CD4-positive, alpha-beta T cell treated with Interleukin-4 for 1 hour (primary cell): Measurements from ENCODE around the gene MCTP2.

Experiments used
- DNase-seq, 2 donors: peaks; one replicate each; pipeline ENCODE4 v3.0.0-alpha.2; 2020 to 2022

The MCTP2 gene

GRCh38 chr15:94354655-94355054 is 123.3 kb downstream of the MCTP2 start:
- no peak for DNase-seq

- DNase-seq: no peak
Observed at GRCh38 chr15:94359716-94360115, 128.4 kb downstream of the MCTP2 start.

GRCh38 chr15:94360251-94360685 is 128.9 kb downstream of the MCTP2 start:
- no peak for DNase-seq

- no peak for DNase-seq
Observed at GRCh38 chr15:94362385-94363092, 131.2 kb downstream of the MCTP2 start.

- no peak for DNase-seq
Observed at GRCh38 chr15:94363382-94363781, 132.0 kb downstream of the MCTP2 start.

GRCh38 chr15:94366781-94367180 is 135.4 kb downstream of the MCTP2 start:
- no peak for DNase-seq

GRCh38 chr15:94367726-94368535 is 136.6 kb downstream of the MCTP2 start:
- no peak for DNase-seq

GRCh38 chr15:94370206-94370935 is 139.0 kb downstream of the MCTP2 start:
- no peak for DNase-seq

- no peak for DNase-seq
Observed at GRCh38 chr15:94370936-94371285, 139.6 kb downstream of the MCTP2 start.

- DNase-seq: no peak
Observed at GRCh38 chr15:94372821-94373220, 141.5 kb downstream of the MCTP2 start.

- no peak for DNase-seq
Observed at GRCh38 chr15:94375997-94376396, 144.6 kb downstream of the MCTP2 start.

- no peak for DNase-seq
Observed at GRCh38 chr15:94379986-94380385, 148.6 kb downstream of the MCTP2 start.

GRCh38 chr15:94380798-94381197 is 149.4 kb downstream of the MCTP2 start:
- DNase-seq: no peak

GRCh38 chr15:94381384-94381783 is 150.0 kb downstream of the MCTP2 start:
- DNase-seq: no peak

- DNase-seq: no peak
Observed at GRCh38 chr15:94383041-94383440, 151.7 kb downstream of the MCTP2 start.

- DNase-seq: no peak
Observed at GRCh38 chr15:94383706-94384105, 152.3 kb downstream of the MCTP2 start.

- DNase-seq: no peak
Observed at GRCh38 chr15:94385441-94385840, 154.1 kb downstream of the MCTP2 start.

- no peak for DNase-seq
Observed at GRCh38 chr15:94386351-94386750, 155.0 kb downstream of the MCTP2 start.

- DNase-seq: no peak
Observed at GRCh38 chr15:94387442-94387841, 156.1 kb downstream of the MCTP2 start.

- DNase-seq: peak in 1 of 2 donors; percentile 26
Observed at GRCh38 chr15:94387849-94388441, 156.6 kb downstream of the MCTP2 start.

- no peak for DNase-seq
Observed at GRCh38 chr15:94395640-94396039, 164.3 kb downstream of the MCTP2 start.

GRCh38 chr15:94397337-94397736 is 166.0 kb downstream of the MCTP2 start:
- no peak for DNase-seq

- DNase-seq: no peak
Observed at GRCh38 chr15:94398001-94398400, 166.6 kb downstream of the MCTP2 start.
